HCT116 (cell line): Measurements from ENCODE around the gene CXCL9. TPM values are rescaled to one million over a fixed set of nuclear protein-coding genes. Genes with fewer than 3 reads are reported as not detected.
"Not testable (repeated sequence)": the region's sequence is repeated elsewhere in the genome, so short reads cannot be mapped to it uniquely, and the experiment has no call there.

ENCODE experiments used
- ATAC-seq: fragments of 200-7000 bp; cut with Tn5 transposase; 2 replicates; pipeline ENCODE4 v1.9.1; 2020; ENCODE audit warnings: mild to moderate bottlenecking, moderate library complexity
- BruUV-seq: library from RNA; stranded (reverse); fragments of 400-500 nt; replicated peaks from 2 replicates; lab custom pipeline; 2021; lab: Mats Ljungman, UMichigan
- CTCF ChIA-PET: fragments of 300-600 bp; sonication (Branson Sonifier 250); formaldehyde crosslinking; loops from one replicate; lab custom pipeline; 2021; ENCODE audit warnings: antibody characterized with exemption; lab: Charles Lee
- POLR2A ChIA-PET: fragments of 300-600, 350-600 bp; sonication (Branson Sonifier 250); formaldehyde crosslinking; loops from one replicate; lab custom pipeline; 2021; ENCODE audit warnings: antibody characterized with exemption; lab: Charles Lee
- RAD21 ChIA-PET, 2 experiments: fragments of 300-600 bp; sonication (Branson Sonifier 250); formaldehyde crosslinking; loops; one replicate each; lab custom pipeline; 2023; ENCODE audit warnings: low total read pairs in 2 of 2; ENCODE audit not compliant: uncharacterized antibody in 2 of 2, unreplicated experiment in 2 of 2, low non-redundant PET in 1 of 2; lab: Charles Lee
- DNase-seq: peaks from one replicate; pipeline ENCODE4 v3.0.0-alpha.2; 2010; ENCODE audit warnings: low read depth, low spot score
- H2AFZ ChIP-seq: fragments of 200-600 bp; shearing (Covaris generic), sonication (generic); 2 replicates; pipeline ENCODE4 v1.6.1; 2017; ENCODE audit warnings: low read depth, mixed run types, mixed read lengths, antibody characterized with exemption, low read length; ENCODE audit not compliant: poor library complexity, severe bottlenecking
- H3K27ac ChIP-seq: 2 replicates; pipeline ENCODE4 v1.5.1; 2012; ENCODE audit warnings: low read depth, low read length
- H3K27me3 ChIP-seq: fragments of 200-600 bp; sonication (generic); 2 replicates; pipeline ENCODE4 v1.6.1; 2016; ENCODE audit warnings: mixed run types, low read length, mixed read lengths; ENCODE audit not compliant: insufficient read depth
- H3K36me3 ChIP-seq, 2 experiments: fragments of 200-500 bp in 1 of 2; fragments of 200-600 bp in 1 of 2; sonication (Bioruptor generic) in 1 of 2; sonication (generic) in 1 of 2; 2 replicates each; pipeline versions ENCODE4 v1.5.1 to v1.6.1; 2014 to 2016; ENCODE audit warnings: low read length in 2 of 2, inconsistent platforms in 1 of 2, mixed read lengths in 1 of 2, mixed run types in 1 of 2; ENCODE audit not compliant: insufficient read depth in 2 of 2, control insufficient read depth in 1 of 2
- H3K4me1 ChIP-seq, 2 experiments: fragments of 200-600 bp in 1 of 2; sonication (generic) in 1 of 2; 2 replicates each; pipeline versions ENCODE4 v1.5.1 to v1.6.1; 2012 to 2017; ENCODE audit warnings: low read length in 2 of 2, inconsistent platforms in 1 of 2, mild to moderate bottlenecking in 1 of 2, mixed read lengths in 1 of 2, mixed run types in 1 of 2, moderate library complexity in 1 of 2; ENCODE audit not compliant: insufficient read depth in 2 of 2, control insufficient read depth in 1 of 2
- H3K4me2 ChIP-seq: fragments of 200-600 bp; sonication (generic); 2 replicates; pipeline ENCODE4 v1.6.1; 2017; ENCODE audit warnings: mixed run types, low read length, mixed read lengths
- H3K4me3 ChIP-seq, 2 experiments: fragments of 200-600 bp in 1 of 2; sonication (generic) in 1 of 2; replicated peaks in 1 of 2; 2 replicates each; pipeline ENCODE4 v1.5.1; 2011 to 2016; ENCODE audit warnings: low read length in 2 of 2, control low read depth in 1 of 2, low read depth in 1 of 2, mild to moderate bottlenecking in 1 of 2, mixed read lengths in 1 of 2, mixed run types in 1 of 2
- H3K79me2 ChIP-seq: fragments of 200-600 bp; sonication (generic); 2 replicates; pipeline ENCODE4 v1.6.1; 2017; ENCODE audit warnings: mild to moderate bottlenecking, mixed run types, low read length, moderate library complexity, mixed read lengths; ENCODE audit not compliant: insufficient read depth
- H3K9ac ChIP-seq: fragments of 200-600 bp; sonication (generic); 2 replicates; pipeline ENCODE4 v1.6.1; 2016; ENCODE audit warnings: low read length, mixed read lengths
- H3K9me2 ChIP-seq: fragments of 200-600 bp; sonication (generic), shearing (Covaris generic); 2 replicates; pipeline ENCODE4 v1.6.1; 2017; ENCODE audit warnings: mixed run types, mild to moderate bottlenecking, moderate library complexity; ENCODE audit not compliant: insufficient read depth
- H3K9me3 ChIP-seq, 2 experiments: fragments of 200-500 bp in 1 of 2; fragments of 200-600 bp in 1 of 2; sonication (Bioruptor generic) in 1 of 2; sonication (generic) in 1 of 2; 2 replicates each; pipeline ENCODE4 v1.6.1; 2014 to 2017; ENCODE audit warnings: low read length in 2 of 2, mixed read lengths in 2 of 2, inconsistent platforms in 1 of 2, low read depth in 1 of 2, mild to moderate bottlenecking in 1 of 2, mixed run types in 1 of 2, moderate library complexity in 1 of 2; ENCODE audit not compliant: control insufficient read depth in 1 of 2, insufficient read depth in 1 of 2
- H4K20me1 ChIP-seq: fragments of 200-600 bp; sonication (generic), shearing (Covaris generic); 2 replicates; pipeline ENCODE4 v1.6.1; 2017; ENCODE audit warnings: mixed run types, mild to moderate bottlenecking, moderate library complexity; ENCODE audit not compliant: insufficient read depth
- ATF3 ChIP-seq: IDR thresholded peaks from 2 replicates; pipeline ENCODE4 v1.6.1; 2012
- CEBPB ChIP-seq: IDR thresholded peaks from 2 replicates; pipeline ENCODE4 v1.6.1; 2012; ENCODE audit warnings: low read depth
- JUND ChIP-seq: IDR thresholded peaks from 2 replicates; pipeline ENCODE4 v1.6.1; 2012
- POLR2AphosphoS5 ChIP-seq: IDR thresholded peaks from 2 replicates; pipeline ENCODE4 v1.6.1; 2011; ENCODE audit warnings: mild to moderate bottlenecking, low read depth, low read length, moderate library complexity
- SIN3A ChIP-seq: IDR thresholded peaks from 2 replicates; pipeline ENCODE4 v1.6.1; 2012; ENCODE audit warnings: low read depth
- SP1 ChIP-seq: IDR thresholded peaks from 2 replicates; pipeline ENCODE4 v1.6.1; 2012; ENCODE audit warnings: low read depth
- SRF ChIP-seq: IDR thresholded peaks from 2 replicates; pipeline ENCODE4 v1.6.1; 2012; ENCODE audit warnings: low read depth
- ZNF274 ChIP-seq: fragments of 200-500 bp; sonication (Bioruptor generic); IDR thresholded peaks from 2 replicates; pipeline ENCODE4 v1.6.1; 2014; ENCODE audit warnings: mild to moderate bottlenecking, low read depth, low read length, inconsistent platforms
- intact Hi-C: fragments of 100-400 bp; cut with micrococcal nuclease; formaldehyde crosslinking; loops from 2 replicates; pipeline ENCODE4 v1.10.0; 2022
- total RNA-seq: library from RNA; stranded (reverse); gene quantifications from one replicate; pipeline ENCODE4 v1.2.1, GENCODE V29; 2021; ENCODE audit not compliant: unreplicated experiment
- TF ChIP-seq, protein P1 (sequence below): IDR thresholded peaks from 2 replicates; pipeline ENCODE4 v1.6.1; 2012
- TF ChIP-seq, protein P2 (sequence below): IDR thresholded peaks from 2 replicates; pipeline ENCODE4 v1.6.1; 2012; ENCODE audit warnings: low read depth

Gene CXCL9
- total RNA-seq, 1 experiment from 2014 or later, result not detected

DNA sequence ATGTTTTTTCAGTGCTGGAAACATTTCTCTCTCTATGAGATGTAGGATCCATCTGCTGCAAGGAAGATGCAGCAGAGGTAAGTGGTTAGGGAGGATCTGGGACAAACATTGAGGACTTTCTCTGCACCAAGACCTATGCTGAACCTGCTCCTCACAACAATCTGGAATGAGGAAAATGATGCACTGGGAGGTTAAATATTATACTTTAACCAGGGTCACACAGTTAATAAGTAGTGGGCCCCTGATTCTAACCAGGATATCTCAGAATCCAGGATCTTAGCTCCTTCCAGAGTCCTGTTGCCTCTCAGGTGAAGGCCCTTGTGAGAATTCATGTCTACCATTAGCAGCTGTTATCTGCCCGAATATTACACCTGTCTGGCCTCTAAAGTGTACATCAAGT is 7.0 kb downstream of the CXCL9 start (continued):
- TF ChIP-seq SRF, result no peak
- TF ChIP-seq, protein P1, sequence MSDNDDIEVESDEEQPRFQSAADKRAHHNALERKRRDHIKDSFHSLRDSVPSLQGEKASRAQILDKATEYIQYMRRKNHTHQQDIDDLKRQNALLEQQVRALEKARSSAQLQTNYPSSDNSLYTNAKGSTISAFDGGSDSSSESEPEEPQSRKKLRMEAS, result no peak

- H3K9me3 ChIP-seq, H3K4me2 ChIP-seq, H3K27ac ChIP-seq, ATAC-seq, H3K4me3 ChIP-seq, RAD21 ChIA-PET, H3K36me3 ChIP-seq, BruUV-seq, H3K9ac ChIP-seq, CTCF ChIA-PET, H4K20me1 ChIP-seq, H2AFZ ChIP-seq, H3K79me2 ChIP-seq, POLR2A ChIA-PET, H3K27me3 ChIP-seq, DNase-seq, H3K4me1 ChIP-seq, H3K9me2 ChIP-seq: not testable (repeated sequence)
- intact Hi-C loops, result loop anchor here (5.0 to 10.0 kb wide), 2 partner anchors 379 to 506 kb away; no protein-coding TSS in a partner anchor
These were observed 8.7 kb downstream of the CXCL9 start for GRCh38 chr4:75998525-75999147.

GRCh38 chr4:75997946-75998345 is 9.4 kb downstream of the CXCL9 start:
- intact Hi-C loops, result loop anchor here (5.0 to 10.0 kb wide), 2 partner anchors 379 to 507 kb away; no protein-coding TSS in a partner anchor
- TF ChIP-seq SIN3A, result no peak
- TF ChIP-seq, protein P2, sequence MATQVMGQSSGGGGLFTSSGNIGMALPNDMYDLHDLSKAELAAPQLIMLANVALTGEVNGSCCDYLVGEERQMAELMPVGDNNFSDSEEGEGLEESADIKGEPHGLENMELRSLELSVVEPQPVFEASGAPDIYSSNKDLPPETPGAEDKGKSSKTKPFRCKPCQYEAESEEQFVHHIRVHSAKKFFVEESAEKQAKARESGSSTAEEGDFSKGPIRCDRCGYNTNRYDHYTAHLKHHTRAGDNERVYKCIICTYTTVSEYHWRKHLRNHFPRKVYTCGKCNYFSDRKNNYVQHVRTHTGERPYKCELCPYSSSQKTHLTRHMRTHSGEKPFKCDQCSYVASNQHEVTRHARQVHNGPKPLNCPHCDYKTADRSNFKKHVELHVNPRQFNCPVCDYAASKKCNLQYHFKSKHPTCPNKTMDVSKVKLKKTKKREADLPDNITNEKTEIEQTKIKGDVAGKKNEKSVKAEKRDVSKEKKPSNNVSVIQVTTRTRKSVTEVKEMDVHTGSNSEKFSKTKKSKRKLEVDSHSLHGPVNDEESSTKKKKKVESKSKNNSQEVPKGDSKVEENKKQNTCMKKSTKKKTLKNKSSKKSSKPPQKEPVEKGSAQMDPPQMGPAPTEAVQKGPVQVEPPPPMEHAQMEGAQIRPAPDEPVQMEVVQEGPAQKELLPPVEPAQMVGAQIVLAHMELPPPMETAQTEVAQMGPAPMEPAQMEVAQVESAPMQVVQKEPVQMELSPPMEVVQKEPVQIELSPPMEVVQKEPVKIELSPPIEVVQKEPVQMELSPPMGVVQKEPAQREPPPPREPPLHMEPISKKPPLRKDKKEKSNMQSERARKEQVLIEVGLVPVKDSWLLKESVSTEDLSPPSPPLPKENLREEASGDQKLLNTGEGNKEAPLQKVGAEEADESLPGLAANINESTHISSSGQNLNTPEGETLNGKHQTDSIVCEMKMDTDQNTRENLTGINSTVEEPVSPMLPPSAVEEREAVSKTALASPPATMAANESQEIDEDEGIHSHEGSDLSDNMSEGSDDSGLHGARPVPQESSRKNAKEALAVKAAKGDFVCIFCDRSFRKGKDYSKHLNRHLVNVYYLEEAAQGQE, result no peak
- TF ChIP-seq POLR2AphosphoS5, result no peak
- no peak for TF ChIP-seq JUND
- TF ChIP-seq, protein P1, result no peak
- TF ChIP-seq CEBPB, result no peak
- no peak for TF ChIP-seq ATF3
- TF ChIP-seq SP1, result no peak
- TF ChIP-seq ZNF274, result no peak
- no peak overlapping the region for H3K4me2 ChIP-seq
- ATAC-seq (no peak), DNase-seq (no peak)
- H3K9ac ChIP-seq, result no peak overlapping the region
- no peak overlapping the region for H3K4me3 ChIP-seq
- no peaks in the 10 kb centered on the region for H3K4me1 ChIP-seq
- no peak overlapping the region for H3K27ac ChIP-seq
- no TSS peak for BruUV-seq
- no peaks in the 10 kb centered on the region for H4K20me1 ChIP-seq
- H3K79me2 ChIP-seq, result no peaks in the 10 kb centered on the region
- CTCF ChIA-PET, result no interaction called here
- no peak overlapping the region for H2AFZ ChIP-seq
- POLR2A ChIA-PET, result no interaction called here
- H3K9me3 ChIP-seq, result no peaks in the 10 kb centered on the region
- RAD21 ChIA-PET, result no interaction called here
- H3K36me3 ChIP-seq, result no peaks in the 10 kb centered on the region
- no peaks in the 10 kb centered on the region for H3K27me3 ChIP-seq
- no peaks in the 10 kb centered on the region for H3K9me2 ChIP-seq
